H1 (cell line): Measurements from ENCODE around the gene VPS35L. TPM values are rescaled to one million over a fixed set of nuclear protein-coding genes. Genes with fewer than 3 reads are reported as not detected.

ENCODE experiments used
- CTCF ChIA-PET: fragments of 300-600 bp; sonication (Branson Sonifier 250); formaldehyde crosslinking; loops from one replicate; lab custom pipeline; 2021; ENCODE audit not compliant: partially characterized antibody; lab: Charles Lee
- POLR2A ChIA-PET: fragments of 300-600 bp; sonication (Branson Sonifier 250); formaldehyde crosslinking; loops from one replicate; lab custom pipeline; 2021; ENCODE audit warnings: inconsistent platforms; ENCODE audit not compliant: partially characterized antibody; lab: Charles Lee
- DNase-seq, 2 experiments: peaks; one replicate each; pipeline versions ENCODE4 v3.0.0 to v3.0.0-alpha.2; 2010 to 2022; ENCODE audit warnings: low spot score in 2 of 2, low read depth in 1 of 2, mixed read lengths in 1 of 2
- FAIRE-seq: peaks from 2 replicates; lab custom pipeline; 2011; peaks lifted over from hg19 to GRCh38; lab: Jason Lieb, UNC
- H2AFZ ChIP-seq: 2 replicates; pipeline ENCODE4 v1.8.1; 2012; ENCODE audit warnings: low read length, inconsistent platforms
- H2AK5ac ChIP-seq: 2 replicates; pipeline ENCODE4 v1.6.1; 2013; ENCODE audit warnings: low read depth, low read length
- H2BK120ac ChIP-seq: replicated peaks from 2 replicates; pipeline ENCODE3; 2013; ENCODE audit warnings: low read depth, low read length, inconsistent platforms
- H2BK12ac ChIP-seq: 2 replicates; pipeline ENCODE4 v1.6.1; 2013; ENCODE audit warnings: low read depth, low read length
- H2BK15ac ChIP-seq: 2 replicates; pipeline ENCODE4 v1.6.1; 2013; ENCODE audit warnings: low read length
- H2BK20ac ChIP-seq: 2 replicates; pipeline ENCODE4 v1.6.1; 2013; ENCODE audit warnings: low read length
- H2BK5ac ChIP-seq: 2 replicates; pipeline ENCODE4 v1.6.1; 2013; ENCODE audit warnings: low read depth, low read length
- H3K14ac ChIP-seq: 2 replicates; pipeline ENCODE4 v1.6.1; 2013; ENCODE audit warnings: inconsistent platforms; ENCODE audit not compliant: insufficient read length
- H3K18ac ChIP-seq: 2 replicates; pipeline ENCODE4 v1.6.1; 2013; ENCODE audit warnings: low read length; ENCODE audit errors: extremely low read depth
- H3K23ac ChIP-seq: 2 replicates; pipeline ENCODE4 v1.6.1; 2013; ENCODE audit warnings: inconsistent platforms; ENCODE audit not compliant: insufficient read length
- H3K23me2 ChIP-seq: 2 replicates; pipeline ENCODE4 v1.6.1; 2013; ENCODE audit warnings: low read depth, low read length
- H3K27ac ChIP-seq: 2 replicates; pipeline ENCODE4 v1.6.1; 2011; ENCODE audit warnings: low read depth, low read length, inconsistent platforms
- H3K27me3 ChIP-seq, 4 experiments: replicated peaks in 1 of 4; 1 replicate in 1 of 4; 2 replicates in 3 of 4; pipeline versions ENCODE4 v1.6.1 to v1.8.1; 2011 to 2013; ENCODE audit warnings: low read length in 3 of 4, mild to moderate bottlenecking in 3 of 4, inconsistent platforms in 2 of 4, mixed read lengths in 2 of 4, moderate library complexity in 1 of 4; ENCODE audit not compliant: control insufficient read depth in 3 of 4, insufficient read depth in 3 of 4; ENCODE audit errors: extremely low read depth in 1 of 4
- H3K36me3 ChIP-seq, 4 experiments: 2 replicates each; pipeline versions ENCODE4 v1.6.1 to v1.8.1; 2011 to 2013; ENCODE audit warnings: mild to moderate bottlenecking in 4 of 4, low read length in 3 of 4, moderate library complexity in 2 of 4, control low read depth in 1 of 4, inconsistent platforms in 1 of 4; ENCODE audit not compliant: insufficient read depth in 4 of 4, control insufficient read depth in 2 of 4
- H3K4ac ChIP-seq: replicated peaks from 2 replicates; pipeline ENCODE3; 2013; ENCODE audit warnings: low read length, low read depth, mixed read lengths, inconsistent platforms; ENCODE audit not compliant: insufficient read length
- H3K4me1 ChIP-seq, 4 experiments: replicated peaks in 1 of 4; 1 replicate in 1 of 4; 2 replicates in 3 of 4; pipeline versions ENCODE4 v1.6.1 to v1.8.1; 2011 to 2013; ENCODE audit warnings: low read length in 3 of 4, inconsistent platforms in 2 of 4, mixed read lengths in 1 of 4; ENCODE audit not compliant: insufficient read depth in 4 of 4, control insufficient read depth in 3 of 4
- H3K4me2 ChIP-seq, 2 experiments: 2 replicates each; pipeline versions ENCODE4 v1.6.1 to v1.8.1; 2011 to 2013; ENCODE audit warnings: low read depth in 2 of 2, low read length in 2 of 2, control low read depth in 1 of 2, inconsistent platforms in 1 of 2, mild to moderate bottlenecking in 1 of 2; ENCODE audit not compliant: insufficient read depth in 1 of 2
- H3K4me3 ChIP-seq, 4 experiments: fragments of 200-600, 300-600 bp in 1 of 4; sonication (generic), shearing (Covaris generic), sonication (Bioruptor Twin) in 1 of 4; 2 replicates each; pipeline versions ENCODE4 v1.5.1 to v1.8.1; 2011 to 2016; ENCODE audit warnings: low read length in 4 of 4, low read depth in 3 of 4, control low read depth in 2 of 4, inconsistent platforms in 2 of 4, mild to moderate bottlenecking in 2 of 4, mixed read lengths in 1 of 4, moderate library complexity in 1 of 4; ENCODE audit not compliant: insufficient read depth in 2 of 4; ENCODE audit errors: extremely low read depth in 1 of 4
- H3K56ac ChIP-seq: replicated peaks from 2 replicates; pipeline ENCODE3; 2013; ENCODE audit warnings: low read depth, mild to moderate bottlenecking, mixed read lengths, low read length, inconsistent platforms; ENCODE audit not compliant: insufficient read length
- H3K79me1 ChIP-seq: 2 replicates; pipeline ENCODE4 v1.6.1; 2013; ENCODE audit warnings: low read depth, low read length, control low read depth
- H3K79me2 ChIP-seq, 2 experiments: 2 replicates each; pipeline versions ENCODE4 v1.6.1 to v1.8.1; 2012 to 2013; ENCODE audit warnings: low read length in 2 of 2, mild to moderate bottlenecking in 2 of 2, inconsistent platforms in 1 of 2; ENCODE audit not compliant: insufficient read depth in 2 of 2, control insufficient read depth in 1 of 2
- H3K9ac ChIP-seq, 4 experiments: replicated peaks in 1 of 4; 1 replicate in 1 of 4; 2 replicates in 3 of 4; pipeline versions ENCODE4 v1.6.1 to v1.8.1; 2011 to 2013; ENCODE audit warnings: low read depth in 3 of 4, low read length in 3 of 4, control low read depth in 2 of 4, mild to moderate bottlenecking in 2 of 4, moderate library complexity in 2 of 4, inconsistent platforms in 1 of 4; ENCODE audit errors: extremely low read depth in 1 of 4
- H3K9me3 ChIP-seq, 2 experiments: 2 replicates each; pipeline versions ENCODE4 v1.6.1 to v1.8.1; 2012 to 2013; ENCODE audit warnings: mild to moderate bottlenecking in 2 of 2, moderate library complexity in 2 of 2, control low read depth in 1 of 2, inconsistent platforms in 1 of 2, low read depth in 1 of 2, low read length in 1 of 2, mixed read lengths in 1 of 2; ENCODE audit not compliant: insufficient read depth in 2 of 2
- H4K20me1 ChIP-seq, 2 experiments: replicated peaks in 1 of 2; 2 replicates each; pipeline versions ENCODE3 to v1.8.1; 2011 to 2013; ENCODE audit warnings: inconsistent platforms in 2 of 2, low read length in 2 of 2, mild to moderate bottlenecking in 1 of 2; ENCODE audit not compliant: insufficient read depth in 2 of 2, control insufficient read depth in 1 of 2
- H4K5ac ChIP-seq: 2 replicates; pipeline ENCODE4 v1.6.1; 2013; ENCODE audit warnings: low read length, low read depth, mixed read lengths, inconsistent platforms; ENCODE audit not compliant: insufficient read length
- H4K8ac ChIP-seq: 2 replicates; pipeline ENCODE4 v1.8.0; 2013; ENCODE audit warnings: mild to moderate bottlenecking, moderate library complexity, low read length, inconsistent platforms; ENCODE audit not compliant: insufficient read depth; ENCODE audit errors: extremely low read depth
- H4K91ac ChIP-seq: replicated peaks from 2 replicates; pipeline ENCODE3; 2013; ENCODE audit warnings: low read length, mixed read lengths, inconsistent platforms; ENCODE audit not compliant: insufficient read length
- NRF1 ChIP-seq: IDR thresholded peaks from 2 replicates; pipeline ENCODE4 v1.6.1; 2011; ENCODE audit warnings: mild to moderate bottlenecking, low read depth, low read length, improper control_type of control experiment
- RAD21 ChIP-seq, 2 experiments: IDR thresholded peaks in 1 of 2; conservative IDR thresholded peaks in 1 of 2; 2 replicates each; pipeline ENCODE4 v1.6.1; 2011; ENCODE audit warnings: low read depth in 2 of 2, low read length in 2 of 2, improper control_type of control experiment in 1 of 2, inconsistent platforms in 1 of 2, mild to moderate bottlenecking in 1 of 2, moderate library complexity in 1 of 2
- TCF12 ChIP-seq: IDR thresholded peaks from 2 replicates; pipeline ENCODE4 v1.6.1; 2011; ENCODE audit warnings: low read depth, mild to moderate bottlenecking, low read length
- WGBS, 2 experiments: shearing (Covaris generic) in 1 of 2; methylation state at CpG; one replicate each; pipeline versions ENCODE4 v1.1.6 to v1.1.7; 2013 to 2015; ENCODE audit warnings: low lambda C conversion rate in 2 of 2, mixed read lengths in 2 of 2, inconsistent platforms in 1 of 2, low coverage in 1 of 2, missing lambda C conversion rate in 1 of 2; ENCODE audit not compliant: insufficient replicate concordance in 2 of 2, insufficient coverage in 1 of 2, insufficient read length in 1 of 2; ENCODE audit errors: extremely low coverage in 1 of 2, missing lambda C conversion rate in 1 of 2; 5-methylcytosine and 5-hydroxymethylcytosine counted together
- polyA plus RNA-seq, 7 experiments: library from polyadenylated mRNA; depleted of rRNA in 3 of 7; stranded (reverse) in 5 of 7; unstranded in 2 of 7; fragments of >200 nt in 5 of 7; fragments of 200-250 nt in 2 of 7; gene quantifications; 1 replicate in 5 of 7; 2 replicates in 1 of 7; 4 replicates in 1 of 7; pipeline versions ENCODE4 v1.2.1 to v1.2.3, GENCODE V29; 2011 to 2013; ENCODE audit warnings: missing spikeins in 2 of 7, mixed read lengths in 2 of 7
- total RNA-seq: library from RNA; stranded (reverse); fragmentation: NEBNext Ultra II Directional; extraction: Animal tissue kit (Norgen Biotek cat#: 25700); gene quantifications from 2 replicates; pipeline ENCODE4 v1.2.1, GENCODE V29; 2021
- TF ChIP-seq, protein P1 (sequence below): IDR thresholded peaks from 2 replicates; pipeline ENCODE4 v1.6.1; 2011; ENCODE audit warnings: low read depth, mild to moderate bottlenecking, low read length; ENCODE audit not compliant: insufficient read depth
- TF ChIP-seq, protein P2 (sequence below), 3 experiments: IDR thresholded peaks; 1 replicate in 2 of 3; 2 replicates in 1 of 3; pipeline versions ENCODE4 v1.5.1 to v1.6.1; 2011; ENCODE audit warnings: low read length in 3 of 3, mild to moderate bottlenecking in 3 of 3, inconsistent platforms in 2 of 3, low read depth in 1 of 3, moderate library complexity in 1 of 3; ENCODE audit not compliant: insufficient read depth in 1 of 3; ENCODE audit errors: control extremely low read depth in 1 of 3

Gene VPS35L
- total and polyA plus RNA-seq, 2 of the 8 experiments (the other 6 are each of a cell fraction or from before 2014, with no cell fraction given), result 31.5 to 57.1 TPM

DNA sequence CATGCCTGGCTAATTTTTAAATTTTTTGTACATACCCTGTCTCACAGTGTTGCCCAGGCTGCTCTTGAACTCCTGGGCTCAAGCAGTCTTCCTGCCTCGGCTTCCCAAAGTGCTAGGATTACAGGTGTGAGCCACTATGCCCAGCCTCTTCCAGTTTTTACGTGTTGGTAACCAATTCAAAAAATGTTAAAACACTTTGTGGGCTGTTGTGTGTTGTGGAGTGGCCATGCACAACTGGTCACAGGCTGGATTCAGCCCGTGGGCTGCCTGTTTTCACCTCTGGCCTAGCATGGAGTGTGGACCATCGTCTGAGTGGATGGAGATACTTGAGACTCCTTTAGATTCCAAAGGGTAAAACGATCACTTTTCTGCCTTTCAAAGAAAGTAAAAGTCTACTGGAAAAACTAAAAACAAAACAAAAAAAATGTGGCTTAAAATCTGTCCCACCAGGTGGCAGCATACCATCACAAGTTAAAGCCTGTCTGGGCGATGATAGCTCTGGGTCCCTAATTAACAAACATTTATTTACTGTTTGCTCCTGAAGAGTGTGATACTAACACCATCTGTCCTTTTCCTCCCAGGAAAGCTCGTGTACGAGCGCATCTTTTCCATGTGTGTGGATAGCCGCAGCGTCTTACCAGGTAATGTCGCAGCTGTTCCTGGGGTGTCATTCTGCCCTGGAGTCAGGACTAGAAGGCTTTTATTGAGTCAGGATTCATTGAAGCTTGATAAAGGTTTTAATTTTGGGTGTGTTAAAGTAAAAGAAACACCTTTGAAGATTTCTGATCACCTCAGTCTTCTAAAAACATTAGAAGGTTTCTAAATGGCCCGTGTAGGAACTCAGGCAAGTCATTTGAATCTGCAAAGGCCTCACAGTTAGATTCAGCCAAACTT is 45.8 kb downstream of the VPS35L start:
- H3K4me1 ChIP-seq, result peaks cover 0 to 4% (median 2%) of the 10 kb centered on the region in 4 experiments; a peak in 3 of 7 replicates
- H3K23ac ChIP-seq, result no peak overlapping the region
- no peak overlapping the region for H2BK12ac ChIP-seq
- ChIA-PET POLR2A (interaction anchor here (0.6 to 1.3 kb wide), 2 partner anchors 111 to 281 kb away, joined by 3 to 5 read pairs; no protein-coding TSS in a partner anchor), CTCF (interaction anchor here (0.6 to 8.7 kb wide), 25 partner anchors 8 to 783 kb away, joined by 3 to 91 read pairs (median 3); partner anchors contain the start of gene GPRC5B)
- no peak overlapping the region for H3K14ac ChIP-seq
- no peak overlapping the region for H2AK5ac ChIP-seq
- H3K4ac ChIP-seq, result no peak overlapping the region
- H3K79me1 ChIP-seq, result no peaks in the 10 kb centered on the region
- no peak overlapping the region for H2BK15ac ChIP-seq
- H4K20me1 ChIP-seq, result peaks cover 0 to 2% of the 10 kb centered on the region in 2 experiments
- peak; percentile 69 for FAIRE-seq
- H2BK20ac ChIP-seq, result no peak overlapping the region
- H4K5ac ChIP-seq, result no peak overlapping the region
- H3K9me3 ChIP-seq, result no peaks in the 10 kb centered on the region
- TF ChIP-seq RAD21 (IDR thresholded peaks at IDR 0.05 in 1 of 2, conservative IDR thresholded peaks at IDR 0.05 in 1 of 2; ENCODE audit: low read depth in 2 of 2, low read length in 2 of 2), result peak; percentile 79 to 87
- TF ChIP-seq, protein P1, sequence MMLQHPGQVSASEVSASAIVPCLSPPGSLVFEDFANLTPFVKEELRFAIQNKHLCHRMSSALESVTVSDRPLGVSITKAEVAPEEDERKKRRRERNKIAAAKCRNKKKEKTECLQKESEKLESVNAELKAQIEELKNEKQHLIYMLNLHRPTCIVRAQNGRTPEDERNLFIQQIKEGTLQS, result no peak
- no peak for TF ChIP-seq NRF1
- TF ChIP-seq TCF12, result no peak
- TF ChIP-seq, protein P2, sequence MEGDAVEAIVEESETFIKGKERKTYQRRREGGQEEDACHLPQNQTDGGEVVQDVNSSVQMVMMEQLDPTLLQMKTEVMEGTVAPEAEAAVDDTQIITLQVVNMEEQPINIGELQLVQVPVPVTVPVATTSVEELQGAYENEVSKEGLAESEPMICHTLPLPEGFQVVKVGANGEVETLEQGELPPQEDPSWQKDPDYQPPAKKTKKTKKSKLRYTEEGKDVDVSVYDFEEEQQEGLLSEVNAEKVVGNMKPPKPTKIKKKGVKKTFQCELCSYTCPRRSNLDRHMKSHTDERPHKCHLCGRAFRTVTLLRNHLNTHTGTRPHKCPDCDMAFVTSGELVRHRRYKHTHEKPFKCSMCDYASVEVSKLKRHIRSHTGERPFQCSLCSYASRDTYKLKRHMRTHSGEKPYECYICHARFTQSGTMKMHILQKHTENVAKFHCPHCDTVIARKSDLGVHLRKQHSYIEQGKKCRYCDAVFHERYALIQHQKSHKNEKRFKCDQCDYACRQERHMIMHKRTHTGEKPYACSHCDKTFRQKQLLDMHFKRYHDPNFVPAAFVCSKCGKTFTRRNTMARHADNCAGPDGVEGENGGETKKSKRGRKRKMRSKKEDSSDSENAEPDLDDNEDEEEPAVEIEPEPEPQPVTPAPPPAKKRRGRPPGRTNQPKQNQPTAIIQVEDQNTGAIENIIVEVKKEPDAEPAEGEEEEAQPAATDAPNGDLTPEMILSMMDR (IDR thresholded peaks at IDR 0.05; ENCODE audit: control extremely low read depth in 1 of 3, insufficient read depth in 1 of 3, low read depth in 1 of 3, low read length in 3 of 3), result peak in 2 of 3 experiments; percentile 51; a peak in 3 of 4 replicates
- H3K18ac ChIP-seq, result no peak overlapping the region
- H3K23me2 ChIP-seq, result no peaks in the 10 kb centered on the region
- no peak overlapping the region for H3K27ac ChIP-seq
- H2BK120ac ChIP-seq, result no peak overlapping the region
- no peak overlapping the region for H3K4me3 ChIP-seq
- no peak overlapping the region for H2BK5ac ChIP-seq
- H3K79me2 ChIP-seq, result no peaks in the 10 kb centered on the region
- H2AFZ ChIP-seq, result no peak overlapping the region
- peak in 1 of 2 experiments; percentile 56 for DNase-seq
- H3K4me2 ChIP-seq, result no peak overlapping the region
- no peaks in the 10 kb centered on the region for H3K27me3 ChIP-seq
- peaks cover 0 to 7% (median 0%) of the 10 kb centered on the region in 4 experiments; a peak in 1 of 8 replicates for H3K36me3 ChIP-seq
- H3K9ac ChIP-seq, result no peak overlapping the region
- no peak overlapping the region for H4K91ac ChIP-seq
- no peak overlapping the region for H3K56ac ChIP-seq
- WGBS, 2 experiments, result 73% methylated on average over 13 of the region's 13 CpGs; no CpG with 5 or more reads in 1 of the 2 experiments
- no peak overlapping the region for H4K8ac ChIP-seq
